GM19239 (cell line): ENCODE results near the gene KRTAP22-2.

ENCODE experiments used
- DNase-seq: peaks from one replicate; pipeline ENCODE4 v3.0.0; 2011; ENCODE audit warnings: low spot score; ENCODE audit not compliant: insufficient read length
- FAIRE-seq: peaks from 2 replicates; lab custom pipeline; 2011; peaks lifted over from hg19 to GRCh38; lab: Jason Lieb, UNC

KRTAP22-2 gene

DNA sequence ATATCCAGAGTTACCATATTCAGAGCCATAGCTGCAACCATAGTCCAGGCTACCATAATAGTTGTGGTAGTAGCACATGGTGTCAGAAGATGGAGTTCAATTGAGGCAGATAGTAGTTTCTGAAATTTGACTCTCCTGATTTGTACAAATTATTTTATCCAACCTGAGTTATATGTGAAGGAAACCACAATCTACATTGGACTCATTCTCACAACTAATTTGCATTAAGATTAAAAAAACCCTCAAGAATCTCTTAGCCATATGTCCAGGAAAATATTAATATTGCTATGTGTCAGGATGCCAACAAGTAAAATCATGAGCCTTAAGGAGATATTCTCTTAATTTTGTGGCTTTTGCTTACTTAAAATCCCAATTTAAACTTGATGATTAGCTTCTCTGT is at the start of gene KRTAP22-2:
Gene KRTAP22-2 (minus strand): TSS at position 101 of the 400 bp plus-strand sequence.
- no peak for FAIRE-seq
- DNase-seq, result no peak

DNA sequence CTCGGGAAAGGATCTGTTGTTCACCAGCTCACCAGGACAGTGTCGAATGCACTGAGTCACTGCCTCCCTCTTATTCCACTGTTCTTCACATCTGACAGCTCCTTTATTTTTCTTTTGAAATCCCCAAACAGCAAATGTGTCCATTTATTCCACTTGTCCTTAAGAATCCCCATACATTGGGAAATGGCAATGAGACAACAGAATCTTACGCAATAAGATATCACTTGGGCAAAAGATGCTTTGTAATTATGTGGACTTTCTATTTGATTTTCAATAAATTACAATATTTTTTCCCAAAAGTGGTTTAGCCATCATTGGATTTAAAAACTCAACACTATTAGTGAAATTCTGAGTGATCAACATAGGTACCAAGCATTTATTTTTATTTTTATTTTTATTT is 48.5 kb upstream of the KRTAP22-2 start:
- no peak for FAIRE-seq
- DNase-seq, result no peak

DNA sequence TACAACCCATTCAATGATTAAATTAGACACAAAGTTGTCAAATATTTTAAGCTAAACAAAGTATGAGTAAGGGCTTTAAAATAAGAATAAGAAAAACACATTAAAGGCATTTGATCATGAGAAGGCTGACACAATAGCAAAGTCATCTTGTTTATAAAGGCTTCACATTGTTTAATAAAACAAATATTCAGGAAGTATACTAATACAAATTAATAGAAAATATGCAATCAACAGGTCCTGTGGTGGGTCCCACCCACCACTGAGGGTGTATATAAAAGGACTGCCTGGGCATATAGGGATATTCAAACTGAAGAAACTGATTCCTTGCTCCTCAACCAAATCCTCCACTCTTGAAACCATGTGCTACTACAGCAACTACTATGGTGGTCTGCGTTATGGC is 44.7 kb upstream of the KRTAP22-2 start, which contains the start of gene KRTAP20-2:
Gene KRTAP20-2 (plus strand): TSS at position 301 of the 400 bp plus-strand sequence. CDS start 58 bp downstream, at position 359.
- FAIRE-seq (no peak), DNase-seq (no peak)

DNA sequence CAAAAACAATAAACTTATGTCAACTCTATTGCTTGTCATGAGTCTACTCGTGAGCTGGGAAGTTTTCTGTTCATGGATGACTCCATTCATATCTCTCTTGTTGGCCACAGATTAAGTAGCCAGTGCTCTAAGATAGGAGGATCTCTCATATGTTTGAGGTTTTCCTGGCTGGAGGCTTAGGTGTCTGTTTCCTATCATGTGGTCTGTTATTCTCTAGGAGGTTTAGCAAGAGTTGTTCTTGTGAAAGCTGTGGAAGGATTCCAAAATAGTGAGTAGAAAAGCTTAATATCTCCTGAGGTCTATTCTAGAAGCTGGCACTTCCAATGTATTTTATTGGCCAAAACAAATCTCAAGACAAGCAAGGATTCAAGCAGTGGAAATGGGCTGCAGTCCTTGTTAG is 39.0 kb upstream of the KRTAP22-2 start:
- DNase-seq, result no peak
- no peak for FAIRE-seq

DNA sequence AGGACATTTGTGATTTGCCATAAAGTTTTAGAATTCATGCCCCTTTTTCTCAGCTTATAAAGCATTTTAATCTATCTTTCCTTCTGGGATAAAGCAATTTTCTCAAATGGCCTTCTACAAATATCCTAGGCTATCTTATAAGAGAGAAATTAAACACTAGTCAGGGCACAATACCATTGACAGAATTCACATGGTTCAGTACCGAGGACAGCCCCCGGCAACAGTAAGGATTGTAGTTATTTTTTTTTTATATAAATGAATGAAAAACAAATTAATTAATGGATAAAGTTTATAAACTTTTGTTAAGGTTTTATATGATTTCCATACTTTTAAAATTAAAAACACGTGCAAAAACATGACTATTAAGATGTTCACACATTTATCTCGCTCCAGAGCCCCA is 37.9 kb upstream of the KRTAP22-2 start:
- FAIRE-seq (no peak), DNase-seq (no peak)

- no peak for FAIRE-seq
- DNase-seq, result no peak
Observed at GRCh38 chr21:30625449-30626165, 35.4 kb upstream of the KRTAP22-2 start.

DNA sequence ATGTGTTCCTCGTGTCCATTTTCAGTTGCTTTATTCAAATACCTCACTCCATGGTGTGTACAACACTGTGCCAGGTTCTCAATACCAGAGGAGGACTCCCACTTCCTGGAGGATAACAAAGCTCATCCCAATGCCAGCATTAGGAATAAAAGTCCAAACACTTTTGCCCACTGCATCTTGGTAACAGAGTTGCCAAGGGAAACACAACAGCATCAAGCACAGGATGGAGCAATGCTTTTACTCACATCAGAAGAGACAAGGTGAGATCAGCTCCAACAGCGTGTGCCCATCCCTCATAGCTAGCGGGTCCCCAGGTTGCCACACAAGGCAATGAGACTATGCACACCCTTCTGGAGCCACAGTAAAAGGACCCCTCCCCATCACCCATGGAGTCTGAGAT is 33.2 kb upstream of the KRTAP22-2 start:
- FAIRE-seq, result no peak
- no peak for DNase-seq

DNA sequence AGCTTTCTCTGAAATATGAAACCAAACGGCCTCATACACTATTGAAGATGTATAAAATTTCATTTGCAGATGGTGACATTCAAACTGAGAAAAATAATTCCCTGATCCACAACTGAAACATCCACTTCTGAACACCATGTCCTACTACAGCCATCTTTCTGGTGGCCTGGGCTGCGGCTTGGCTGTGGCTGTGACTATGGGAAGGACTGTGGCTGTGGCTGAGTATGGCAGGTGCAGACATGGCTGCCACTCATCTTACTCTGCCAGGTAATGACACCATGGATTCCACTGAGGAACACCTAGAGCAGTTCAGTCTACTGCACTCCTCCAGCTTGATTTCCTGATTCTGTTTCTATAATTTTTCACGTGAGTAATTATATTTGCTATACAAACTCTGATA is 30.3 kb upstream of the KRTAP22-2 start, which contains the start of gene KRTAP20-4:
Gene KRTAP20-4 (plus strand): TSS at position 106 of the 400 bp plus-strand sequence.
- FAIRE-seq (no peak), DNase-seq (no peak)

DNA sequence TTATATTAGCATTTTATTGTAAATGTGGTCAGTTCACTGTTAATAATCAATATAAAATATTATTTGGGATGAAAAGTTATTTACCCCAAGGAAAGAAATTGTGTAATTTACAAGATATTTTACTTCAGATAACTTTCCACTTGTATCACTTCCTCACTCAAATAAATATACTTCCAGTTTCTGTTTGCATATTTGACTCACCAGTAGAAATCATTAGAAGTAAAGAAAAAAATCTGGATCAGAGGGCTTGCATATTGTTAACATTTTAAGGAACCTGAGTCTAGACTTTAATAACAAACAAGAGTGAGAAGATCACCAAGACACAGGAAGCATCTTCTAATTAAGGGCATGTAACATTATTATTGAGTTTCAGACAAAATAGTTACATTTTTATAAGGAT is 29.9 kb upstream of the KRTAP22-2 start:
- DNase-seq, result no peak
- no peak for FAIRE-seq

GRCh38 chr21:30616125-30616524 is 25.9 kb upstream of the KRTAP22-2 start, which contains the start of gene KRTAP20-1:
KRTAP20-1 (plus strand) TSS chr21:30616425; CDS start chr21:30616455, 30 bp downstream.
- no peak for FAIRE-seq
- no peak for DNase-seq

- FAIRE-seq, result no peak
- DNase-seq, result no peak
Observed at GRCh38 chr21:30615199-30615598, 25.0 kb upstream of the KRTAP22-2 start.

- no peak for DNase-seq
- no peak for FAIRE-seq
Observed at GRCh38 chr21:30613836-30614235, 23.6 kb upstream of the KRTAP22-2 start, which contains the start of gene KRTAP6-1. KRTAP6-1 (minus strand) TSS chr21:30613930; CDS start chr21:30613904, 26 bp downstream.

DNA sequence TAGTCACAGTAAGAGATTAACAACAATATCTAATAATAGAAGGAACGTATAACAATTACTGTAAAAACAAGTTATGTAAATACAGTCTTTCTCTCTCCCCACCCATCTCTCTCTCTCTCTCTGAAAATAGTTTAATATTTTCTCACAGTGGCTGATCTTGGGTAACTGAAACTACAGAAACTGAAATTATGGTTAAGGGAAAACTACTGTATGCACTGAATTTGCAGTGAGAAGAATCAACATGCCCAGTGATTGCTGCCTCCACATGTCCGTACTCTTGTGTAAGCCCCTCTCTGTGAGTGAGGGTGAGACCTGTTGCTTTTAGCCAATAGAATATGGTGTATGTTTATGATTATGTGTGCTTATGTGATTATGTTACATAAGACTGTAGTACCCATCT is 21.9 kb upstream of the KRTAP22-2 start:
- no peak for DNase-seq
- no peak for FAIRE-seq

GRCh38 chr21:30605968-30606367 is 15.8 kb upstream of the KRTAP22-2 start:
- DNase-seq (no peak), FAIRE-seq (no peak)

DNA sequence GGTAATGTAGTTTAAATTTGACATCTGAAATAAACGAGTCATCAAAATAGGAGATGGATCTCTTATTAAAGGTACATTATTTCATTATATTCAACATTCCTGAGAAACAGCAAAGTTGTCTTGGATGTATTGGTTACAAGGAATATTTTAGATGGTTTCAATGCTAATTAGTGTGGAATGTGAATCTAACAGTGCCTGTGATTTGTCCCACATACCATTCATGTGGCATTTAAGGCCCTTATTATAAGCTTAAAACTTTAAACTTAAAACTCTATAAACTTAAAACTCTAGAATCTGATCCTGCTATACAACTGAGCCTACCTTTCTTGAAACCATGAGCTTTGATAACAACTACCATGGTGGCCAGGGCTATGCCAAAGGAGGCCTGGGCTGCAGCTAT is 10.6 kb upstream of the KRTAP22-2 start, which contains the start of gene KRTAP22-1:
Gene KRTAP22-1 (plus strand): TSS at position 301 of the 400 bp plus-strand sequence.
- FAIRE-seq, result no peak

GRCh38 chr21:30598802-30599201 is 8.6 kb upstream of the KRTAP22-2 start, which contains the start of gene KRTAP6-2:
KRTAP6-2 (minus strand) TSS chr21:30598902; CDS start chr21:30598874, 28 bp downstream.
- DNase-seq (no peak), FAIRE-seq (no peak)

More for the DNA sequence above, 10.6 kb upstream of the KRTAP22-2 start, which contains the start of gene KRTAP22-1:
- DNase-seq, result no peak

- DNase-seq (no peak), FAIRE-seq (no peak)
Observed at GRCh38 chr21:30592140-30592539, 1.9 kb upstream of the KRTAP22-2 start, which contains the start of gene KRTAP6-3. KRTAP6-3 (plus strand) TSS chr21:30592440; CDS start chr21:30592446, 6 bp downstream.

DNA sequence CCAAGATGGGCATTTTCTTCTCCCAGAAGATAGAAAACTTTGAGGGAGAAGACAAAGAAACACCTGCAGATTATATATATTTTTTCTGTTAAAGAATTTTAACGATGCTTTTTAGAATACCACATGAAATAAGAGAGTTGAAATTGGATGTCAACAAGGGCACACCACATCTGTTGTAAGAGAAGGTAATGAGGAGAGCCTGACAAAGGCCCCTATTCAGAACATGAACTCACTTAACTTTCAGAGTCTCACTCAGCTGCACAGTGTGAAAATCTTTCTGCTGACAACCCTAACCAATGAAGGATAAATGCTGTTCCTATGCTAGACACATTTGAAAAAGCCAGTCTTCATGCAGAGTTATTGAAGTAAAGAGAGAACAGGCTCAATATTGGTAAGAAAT is 7.3 kb downstream of the KRTAP22-2 start:
- no peak for DNase-seq
- FAIRE-seq, result no peak

DNA sequence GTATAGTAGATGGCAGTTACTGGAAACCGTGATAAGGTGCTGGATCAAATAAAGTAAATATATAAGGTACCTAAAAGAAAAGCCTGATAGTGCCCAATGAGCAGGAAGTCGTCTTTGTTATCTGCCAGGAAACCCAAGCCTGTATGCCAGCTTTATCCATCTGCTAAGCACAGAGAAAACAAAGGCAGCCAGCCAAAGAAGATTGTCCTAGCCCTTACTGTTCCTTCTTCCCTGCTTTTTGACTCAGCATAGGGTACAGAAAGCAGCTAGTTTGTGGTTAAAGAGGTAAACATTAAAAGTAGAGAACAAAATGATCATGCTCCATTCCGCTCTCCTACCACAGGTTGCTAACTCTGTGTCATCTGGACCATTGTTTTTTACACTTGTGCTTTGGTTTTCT is 10.1 kb downstream of the KRTAP22-2 start:
- DNase-seq (no peak), FAIRE-seq (no peak)

DNA sequence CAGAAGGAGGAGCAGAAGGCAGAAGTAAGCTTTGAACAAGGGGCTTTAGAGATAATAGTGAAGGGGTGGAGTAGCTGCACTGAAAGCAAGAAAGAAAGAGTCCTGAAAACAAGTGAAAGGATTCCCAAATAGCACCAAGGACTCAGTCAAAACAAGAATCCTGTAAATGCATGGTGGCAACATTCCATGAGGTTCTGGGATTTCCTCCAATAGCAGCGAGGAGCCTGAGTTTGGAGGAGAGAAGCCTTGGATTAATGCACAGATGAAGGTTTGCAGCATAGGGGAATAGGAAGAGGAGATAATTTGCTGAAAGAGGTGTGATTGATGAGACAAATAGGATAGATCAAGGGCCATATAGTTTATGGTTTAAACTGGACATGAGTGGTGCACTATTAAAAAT is 10.9 kb downstream of the KRTAP22-2 start:
- DNase-seq, result no peak

DNA sequence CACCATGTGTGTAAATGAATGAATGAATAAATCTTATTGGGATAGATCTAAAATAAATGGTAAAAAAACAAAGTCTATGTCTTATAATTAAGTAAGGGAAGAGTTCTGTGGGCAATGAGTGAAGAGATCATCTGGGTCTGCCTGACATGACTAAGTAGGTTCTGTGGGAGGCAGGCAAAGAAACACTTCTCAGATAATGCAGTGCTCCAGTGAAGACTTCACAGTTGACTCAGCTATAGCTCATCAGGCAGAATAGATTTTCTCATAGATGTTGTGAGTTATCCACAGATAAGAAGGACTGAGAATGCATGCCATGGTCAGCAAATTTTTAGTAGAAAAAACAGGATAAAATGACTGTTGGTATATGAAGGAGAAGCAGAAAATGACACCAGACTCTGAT is 12.4 kb downstream of the KRTAP22-2 start:
- DNase-seq, result no peak
- FAIRE-seq, result no peak

More for the DNA sequence above, 10.9 kb downstream of the KRTAP22-2 start:
- no peak for FAIRE-seq
